Stimulated activated CD4-positive, alpha-beta T cell treated with anti-CD3 and anti-CD28 coated beads, Interleukin-2, amount 100 ng/mL, for 48 hours (primary cell): ENCODE data around the gene POLN.
A peak's percentile ranks its signal among the peaks of the same experiment; 100 is the strongest.
"Not testable (repeated sequence)": the region's sequence is repeated elsewhere in the genome, so short reads cannot be mapped to it uniquely, and the experiment has no call there.

ENCODE experiments used
- DNase-seq, 2 donors: peaks; one replicate each; pipeline ENCODE4 v3.0.0-alpha.2; 2020

POLN gene

DNA sequence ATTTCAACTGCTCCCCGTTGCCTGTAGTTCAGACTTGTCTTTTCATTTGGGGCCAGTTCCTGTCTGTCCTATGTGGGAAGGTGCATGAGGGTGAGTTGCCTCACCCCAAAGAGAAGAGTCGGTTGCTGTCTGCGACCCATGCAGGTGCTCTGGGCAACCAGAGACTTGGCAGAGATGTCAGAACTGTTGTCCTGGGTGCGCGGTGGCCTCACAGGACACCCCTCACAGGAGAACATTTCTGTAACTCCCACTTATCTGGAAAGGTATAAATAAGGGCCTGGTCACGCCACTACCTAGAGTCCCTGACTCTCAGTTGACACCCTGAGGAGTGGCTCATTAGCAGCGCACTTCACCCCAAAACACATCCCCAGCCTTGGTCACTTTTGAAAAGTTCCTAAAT, 192.5 kb downstream of the POLN start:
- no peak for DNase-seq

DNA sequence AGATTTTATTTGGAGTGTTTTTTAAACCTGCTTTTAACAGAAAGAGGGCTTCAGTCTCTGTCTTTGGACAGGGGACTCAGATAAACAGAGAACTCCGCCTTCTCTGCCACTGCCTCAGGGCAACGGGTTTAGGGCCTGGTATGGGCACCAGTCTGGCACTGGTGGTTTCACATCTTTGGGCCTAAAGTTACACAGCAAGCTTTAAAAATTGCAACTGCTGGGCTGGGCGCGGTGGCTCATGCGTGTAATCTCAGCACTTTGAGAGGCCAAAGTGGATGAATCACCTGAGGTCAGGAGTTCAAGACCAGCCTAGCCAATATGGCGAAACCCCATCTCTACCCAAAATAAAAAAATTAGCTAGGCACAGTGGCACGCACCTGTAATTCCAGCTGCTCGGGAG, 193.1 kb downstream of the POLN start:
- no peak for DNase-seq

DNA sequence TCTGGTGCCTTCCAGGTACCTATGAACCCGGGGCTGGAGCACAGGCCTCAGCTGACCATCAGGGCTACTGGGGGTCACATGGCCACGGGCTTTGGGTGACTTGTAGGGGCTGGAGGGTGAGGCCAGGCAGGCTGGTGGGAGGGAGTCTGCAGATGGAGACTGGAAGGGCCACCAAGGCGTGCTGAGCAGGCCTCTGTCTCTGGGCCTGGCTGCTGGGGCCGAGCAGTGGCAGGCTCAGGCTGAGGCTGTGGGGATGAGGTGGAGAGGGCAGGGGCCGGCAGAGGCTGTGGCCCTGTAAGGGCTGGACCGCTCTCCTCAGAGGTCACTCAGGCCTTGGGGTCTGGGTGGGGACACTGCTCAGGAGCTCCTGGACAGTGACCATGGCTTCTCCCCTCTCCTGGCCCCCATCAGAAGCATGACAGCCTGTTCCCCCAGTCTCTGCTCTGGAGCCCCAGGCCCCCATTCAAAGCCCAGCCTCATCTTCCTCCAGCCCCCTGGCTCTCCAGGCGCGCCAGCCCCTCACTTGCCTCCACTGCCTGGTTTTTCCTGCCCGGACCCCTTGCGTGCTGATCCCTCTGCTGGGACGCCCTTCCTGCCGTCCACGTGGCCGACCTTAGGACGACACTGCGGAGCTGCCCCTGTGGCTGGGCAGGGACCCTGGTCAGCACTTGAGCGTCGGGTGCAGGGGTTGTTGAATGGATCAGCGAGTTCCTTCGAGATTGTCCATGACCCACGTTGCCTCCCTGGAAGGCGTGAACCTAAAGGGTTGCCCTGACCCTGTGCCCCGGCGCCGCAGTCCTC, 193.9 kb downstream of the POLN start:
- no peak for DNase-seq

DNA sequence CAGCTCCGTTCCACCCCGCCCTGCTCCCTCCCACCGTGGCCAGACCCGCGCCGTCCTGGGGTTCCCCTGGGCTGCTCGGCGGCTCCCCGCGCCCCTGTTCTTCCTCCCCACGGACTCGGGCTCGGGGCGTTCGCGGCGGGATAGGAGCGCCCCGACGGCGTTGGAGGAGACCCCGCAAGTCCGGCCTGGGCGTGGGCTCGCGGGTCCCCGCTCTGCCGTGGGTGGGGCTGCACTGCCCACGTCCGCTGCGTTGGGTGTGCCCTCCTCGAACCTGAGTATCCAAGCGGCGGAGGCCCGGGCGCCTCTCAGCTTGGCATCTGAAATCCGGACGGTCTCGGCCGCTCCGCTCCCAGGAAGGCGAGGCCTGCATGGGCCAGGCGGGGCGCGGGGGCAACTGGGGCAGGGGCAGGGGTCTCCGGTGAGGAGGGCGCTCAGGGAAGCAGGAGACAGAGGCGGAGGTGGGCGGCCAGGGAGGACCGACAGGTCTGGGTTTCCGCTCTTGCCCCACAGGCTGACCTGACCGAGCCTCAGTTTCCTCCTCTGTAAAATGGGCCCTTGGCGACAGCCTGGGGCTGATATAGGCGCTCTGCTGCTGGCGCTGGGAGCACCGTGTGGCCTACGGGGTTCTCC, 194.8 kb downstream of the POLN start:
- DNase-seq, result no peak

DNA sequence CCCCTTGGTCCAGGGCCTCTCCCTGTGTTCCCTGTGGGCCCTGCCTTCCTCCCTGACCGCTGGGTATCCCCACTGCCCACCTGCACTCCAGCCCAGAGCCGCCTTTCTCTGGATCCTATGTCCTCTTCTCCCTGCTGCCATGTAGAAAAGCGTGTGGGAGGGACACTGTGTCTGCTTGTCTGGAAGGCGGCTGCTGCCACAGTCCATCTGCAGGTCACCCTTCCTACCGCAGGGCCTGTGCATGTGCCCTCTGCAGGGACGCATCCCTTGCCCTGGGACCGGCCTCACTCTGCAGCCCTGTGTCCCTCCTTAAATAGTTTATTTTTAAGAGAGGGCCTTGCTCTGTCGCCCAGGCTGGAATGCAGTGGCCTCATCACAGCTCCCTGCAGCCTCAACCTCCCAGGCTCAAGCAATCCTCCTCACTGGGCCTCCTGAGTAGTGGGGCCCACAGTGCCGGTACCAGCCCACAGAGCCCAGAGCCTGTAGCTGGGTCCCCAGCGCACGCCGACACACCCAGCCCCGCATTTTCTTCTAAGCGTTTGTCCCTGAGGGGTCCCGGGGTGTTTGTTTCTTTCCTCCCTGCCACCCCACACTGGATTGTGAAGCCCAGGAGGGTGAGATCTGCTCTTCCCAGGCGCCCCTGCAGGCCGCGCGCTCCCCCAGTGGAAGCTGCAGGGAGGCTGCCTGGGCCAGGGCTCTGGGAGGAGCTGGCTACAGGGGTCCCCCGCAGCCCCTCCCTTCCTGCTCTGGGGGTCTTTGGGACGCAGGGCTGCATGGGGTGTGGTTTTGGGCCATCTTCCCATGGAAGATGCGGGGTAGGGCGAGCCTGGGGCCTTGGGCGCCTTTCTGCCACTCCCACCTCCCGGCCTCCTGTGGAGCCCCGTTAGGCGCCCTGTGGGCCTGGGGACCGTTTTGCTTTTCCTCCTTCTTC, 195.6 kb downstream of the POLN start:
- DNase-seq, result no peak

DNA sequence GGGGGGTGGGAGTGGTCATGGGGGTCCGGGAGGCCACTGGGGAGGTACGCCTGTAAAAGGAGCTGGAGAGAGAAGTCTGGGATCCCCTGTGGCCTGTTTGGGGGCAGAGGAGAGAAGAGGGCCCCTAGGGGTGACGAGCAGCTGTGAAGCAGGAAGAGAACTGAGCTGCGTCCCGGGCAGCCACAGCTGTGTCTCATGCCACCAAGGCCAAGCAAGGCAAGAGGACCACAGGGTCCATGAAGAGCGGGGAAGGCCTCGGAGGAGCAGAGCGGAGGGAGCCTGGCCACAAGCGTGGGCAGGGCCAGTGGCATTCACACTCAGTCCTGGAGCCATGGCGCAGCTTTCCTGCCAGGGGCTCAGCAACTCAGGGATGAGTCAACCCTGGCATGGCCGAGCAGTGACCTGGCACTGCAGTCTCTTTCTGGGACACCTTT, 196.4 kb downstream of the POLN start:
- DNase-seq, result no peak

DNA sequence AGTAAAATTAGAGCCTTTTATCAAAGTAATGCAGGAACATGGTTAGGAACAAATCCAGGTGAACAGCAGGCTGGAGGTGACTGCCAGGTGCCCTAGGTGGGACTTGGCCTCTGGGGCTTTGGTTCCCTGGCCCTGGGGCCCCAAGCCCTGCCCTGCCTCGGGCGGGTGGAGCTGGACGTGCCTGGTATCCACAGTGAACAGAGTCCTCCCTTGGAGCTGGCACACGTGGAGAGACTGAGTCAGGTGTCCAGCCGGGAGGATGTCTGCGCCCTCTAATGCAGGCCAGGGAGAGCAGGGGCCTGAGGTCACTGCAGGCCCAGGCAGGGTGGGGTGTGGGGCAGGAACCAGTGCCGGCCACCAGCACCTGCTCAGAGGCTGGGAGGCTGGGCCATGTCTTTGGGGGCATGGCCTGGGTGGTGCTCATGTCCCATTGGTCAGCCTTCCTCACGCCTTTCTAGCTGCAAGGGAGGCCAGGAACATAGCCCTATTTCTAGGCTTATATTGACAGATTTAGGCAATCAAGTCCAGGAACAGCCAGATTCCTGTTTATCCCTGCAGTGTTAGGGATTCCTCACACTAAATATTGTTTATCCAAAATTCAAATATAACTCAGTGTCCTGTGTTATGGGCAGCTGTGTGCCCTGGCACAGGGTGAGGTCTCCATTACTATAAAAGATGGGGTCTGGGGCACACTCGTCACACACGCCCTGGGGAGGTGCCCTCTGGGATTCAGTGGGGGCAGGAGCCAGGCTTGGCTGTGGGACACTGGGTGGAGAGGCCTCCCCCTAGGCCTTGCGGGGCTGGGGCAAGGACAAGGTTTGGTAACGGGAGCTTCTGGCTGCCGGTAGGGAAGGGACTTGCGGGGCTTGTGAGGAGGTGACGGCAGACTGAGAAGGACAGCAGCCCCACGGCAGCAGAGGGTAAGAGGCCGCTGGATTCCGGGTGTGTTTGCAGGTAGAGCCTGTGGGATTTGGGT, 197.1 kb downstream of the POLN start:
- no peak for DNase-seq

DNA sequence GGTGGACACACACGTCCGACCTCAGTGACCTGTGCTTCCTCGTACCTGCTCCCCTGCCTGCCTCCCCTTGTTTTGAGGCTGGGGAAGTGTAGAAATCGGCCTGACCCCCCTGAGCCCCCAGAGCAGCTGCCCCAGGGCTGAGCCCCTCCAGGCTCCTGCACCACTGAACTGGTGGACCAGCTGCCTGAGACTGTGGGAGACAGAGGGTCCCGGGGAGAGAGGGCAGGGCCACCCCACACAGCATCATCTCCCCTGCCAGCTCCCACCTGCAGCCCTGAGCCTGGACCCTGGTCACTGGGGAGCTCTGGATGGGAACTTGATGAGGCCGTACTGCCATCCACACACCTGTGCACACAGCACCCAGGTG, 197.8 kb downstream of the POLN start:
- DNase-seq, result no peak

DNA sequence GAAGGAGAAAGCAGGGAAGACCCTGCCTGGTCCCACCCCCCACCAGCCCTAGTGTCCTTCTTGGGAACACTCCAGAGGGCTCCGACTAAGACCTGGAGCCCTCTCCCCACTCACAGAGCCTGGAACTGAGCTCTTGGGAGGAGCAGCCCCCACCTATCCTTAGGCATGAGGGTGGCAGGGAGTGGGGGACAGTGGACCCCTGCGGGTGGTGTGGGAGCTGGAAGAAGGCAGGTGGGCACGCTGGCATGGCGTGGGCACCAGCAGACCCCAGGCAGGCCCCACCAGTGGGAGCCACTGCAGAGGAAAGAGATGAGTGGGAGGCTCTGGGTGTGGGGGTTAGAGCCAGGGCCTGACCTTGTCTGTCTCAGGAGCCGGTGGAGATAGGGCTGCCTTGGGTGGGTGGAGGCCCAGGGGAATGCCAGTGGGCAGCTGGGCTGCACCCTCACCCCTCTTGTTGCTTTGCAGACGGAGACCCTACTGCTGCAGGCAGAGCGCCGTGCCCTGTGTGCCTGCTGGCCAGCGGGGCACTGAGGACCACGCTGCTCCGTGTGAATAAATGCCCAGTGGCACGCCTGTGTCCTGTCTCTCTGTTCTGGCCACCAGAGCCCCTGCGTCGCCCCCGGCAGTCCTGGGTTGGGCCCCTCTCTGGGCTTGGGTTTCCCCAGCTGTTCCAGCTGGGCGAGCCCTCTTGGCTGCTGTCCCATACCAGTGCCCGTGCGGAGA, 198.4 kb downstream of the POLN start:
- no peak for DNase-seq

DNA sequence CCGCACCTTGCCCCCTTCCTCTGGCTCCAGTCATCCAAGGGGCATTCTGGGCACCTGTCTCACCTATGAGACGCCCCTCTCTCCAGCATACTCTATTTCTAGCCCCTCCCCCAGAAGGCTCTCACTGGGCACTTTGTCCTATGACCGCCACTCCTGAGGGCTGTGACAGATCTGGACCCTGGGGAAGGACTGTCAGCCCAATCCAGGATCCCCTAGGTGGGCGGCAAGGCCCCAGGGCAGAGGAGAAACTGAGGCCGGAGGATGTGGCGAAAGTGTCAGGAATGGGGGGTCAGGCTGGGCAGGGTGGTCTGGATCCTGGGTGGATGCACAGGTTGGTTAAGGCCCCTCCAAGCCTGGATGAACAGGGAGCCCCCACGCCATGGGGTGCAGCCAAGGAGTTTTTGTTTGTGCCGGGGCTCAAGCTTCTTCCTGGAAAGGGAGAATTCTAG, 198.9 kb downstream of the POLN start:
- DNase-seq, result no peak

DNA sequence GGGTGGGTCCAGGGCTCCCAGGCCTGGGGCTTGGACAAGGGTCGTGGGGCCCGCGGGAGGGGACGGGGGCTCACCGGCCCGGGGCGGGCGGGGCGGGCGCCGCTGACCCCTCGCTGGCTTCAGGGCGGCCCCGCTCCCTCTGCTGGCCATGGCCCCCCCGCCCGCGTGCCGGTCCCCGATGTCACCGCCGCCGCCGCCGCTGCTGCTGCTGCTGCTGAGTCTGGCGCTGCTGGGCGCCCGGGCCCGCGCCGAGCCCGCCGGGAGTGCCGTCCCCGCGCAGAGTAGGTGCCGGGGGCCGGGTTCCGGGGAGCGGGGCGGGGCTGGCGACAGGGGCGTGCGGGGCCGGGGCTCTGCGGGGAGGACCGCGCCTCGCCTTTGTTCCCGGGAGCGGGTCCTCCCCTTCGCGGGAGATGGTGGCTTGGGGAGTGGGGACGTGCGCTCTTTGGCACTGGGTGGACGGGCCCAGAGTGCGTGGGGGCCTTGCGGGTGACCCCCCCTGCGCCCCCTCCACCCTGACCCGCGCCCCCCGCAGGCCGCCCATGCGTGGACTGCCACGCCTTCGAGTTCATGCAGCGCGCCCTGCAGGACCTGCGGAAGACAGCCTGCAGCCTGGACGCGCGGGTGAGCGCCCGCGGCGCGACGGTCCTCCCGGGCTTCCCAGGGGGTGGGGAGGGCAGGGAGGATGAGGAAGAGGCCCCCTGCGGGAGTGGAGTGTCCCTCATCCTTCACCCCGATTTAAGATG, 199.5 kb downstream of the POLN start:
- DNase-seq, result peak; percentile 25 to 28

DNA sequence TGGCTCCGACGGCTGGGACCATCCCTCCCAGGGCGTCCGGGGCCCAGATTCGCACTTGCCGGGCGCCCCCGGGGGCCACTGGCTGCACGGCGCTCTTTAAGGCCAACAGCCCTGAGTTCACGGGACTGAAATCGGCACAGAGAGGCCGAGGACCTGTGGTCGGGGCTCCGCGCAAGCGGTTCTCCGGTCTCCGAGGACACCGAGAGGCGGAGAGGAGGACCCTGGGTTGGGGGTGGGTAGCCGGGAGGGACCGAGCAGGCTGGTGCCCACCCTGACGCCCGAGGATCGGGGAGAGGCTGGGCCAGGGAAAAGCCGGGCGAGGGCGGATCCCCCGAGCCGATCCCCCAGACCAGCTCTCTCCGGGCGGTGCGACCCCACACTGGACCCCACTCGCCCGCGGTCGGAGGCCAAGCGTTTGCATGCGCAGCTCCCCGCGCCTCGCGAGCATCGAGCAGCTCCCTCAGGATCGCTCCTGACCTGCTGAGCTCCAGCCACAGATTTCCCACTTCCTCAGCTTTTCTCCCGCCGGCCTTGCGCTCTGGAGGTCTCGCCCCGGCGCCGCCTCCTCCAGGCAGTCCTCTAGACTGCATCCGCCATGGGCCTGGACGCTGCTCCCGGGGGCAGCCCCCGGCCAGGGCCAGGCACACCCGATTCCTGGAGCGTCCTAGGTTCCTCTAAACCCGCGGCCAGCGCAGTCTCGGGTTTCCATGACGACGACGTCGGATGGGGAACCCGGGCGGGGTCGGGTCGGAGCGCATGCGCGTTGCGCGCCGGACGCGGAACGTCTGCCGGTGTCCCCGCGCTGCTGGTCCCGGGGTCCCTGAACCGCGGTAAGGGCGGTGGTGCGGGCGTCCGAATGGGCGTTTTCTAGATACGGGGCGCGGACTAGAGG, 200.4 kb downstream of the POLN start:
- peak; percentile 83 to 90 for DNase-seq

DNA sequence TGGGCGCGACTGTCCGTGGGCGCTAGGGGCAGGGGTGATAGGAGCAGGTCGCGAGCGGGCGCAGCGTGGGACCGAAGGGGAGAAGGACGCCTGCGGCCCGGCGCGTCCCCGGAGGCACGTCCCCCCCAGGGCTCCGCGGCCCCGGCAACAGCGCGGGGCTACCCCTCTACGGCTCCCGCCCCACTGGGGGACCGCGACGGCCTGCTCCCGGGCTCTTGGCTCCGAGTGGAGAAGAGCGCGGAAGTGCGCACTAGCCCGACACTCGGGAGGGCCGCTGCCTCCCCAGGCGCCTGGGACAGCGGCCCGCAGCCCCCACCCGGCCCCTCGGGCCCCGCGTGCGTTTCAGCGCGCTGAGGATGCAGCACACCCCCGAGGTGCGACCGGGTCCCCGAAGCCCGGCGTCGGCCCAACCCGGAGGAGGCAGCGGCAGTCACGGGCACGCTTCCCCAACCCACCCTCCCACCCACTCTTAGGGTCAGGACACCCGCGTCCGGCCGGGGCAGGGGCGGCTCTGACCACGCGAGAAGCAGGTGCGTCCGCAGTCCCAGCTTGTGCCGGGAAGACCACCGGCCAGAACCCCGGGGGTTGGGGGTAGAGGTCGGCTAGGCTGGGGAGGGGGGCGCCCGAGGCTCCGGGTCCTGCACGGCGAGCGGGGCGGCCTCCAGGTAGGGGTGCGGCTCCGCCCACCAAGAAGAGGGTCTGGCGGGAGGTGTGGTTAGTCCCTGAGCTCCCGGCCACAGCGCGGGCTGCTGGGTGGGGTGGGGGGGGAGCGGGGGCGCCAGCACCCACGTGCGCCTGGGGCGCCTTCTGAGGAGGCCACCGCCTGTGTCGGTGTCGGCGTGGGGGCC, 201.3 kb downstream of the POLN start:
- no peak for DNase-seq

DNA sequence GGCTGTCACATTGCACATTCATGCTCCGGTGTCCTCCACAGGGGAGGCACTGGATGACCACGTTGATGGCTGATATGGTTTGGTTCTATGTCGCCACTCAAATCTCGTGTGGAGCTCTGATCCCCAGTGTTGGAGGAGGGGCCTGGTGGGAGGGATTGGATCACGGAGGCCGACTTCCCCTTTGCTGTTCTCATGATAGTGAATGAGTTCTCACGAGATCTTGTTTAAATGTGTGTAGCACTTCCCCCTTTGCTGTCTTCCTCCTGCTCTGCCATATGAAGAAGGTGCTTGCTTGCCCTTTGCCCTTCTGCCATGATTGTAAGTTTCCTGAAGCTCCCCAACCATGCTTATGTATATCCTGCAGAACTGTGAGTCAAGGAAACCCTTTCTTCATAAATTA, 205.1 kb downstream of the POLN start:
- no peak for DNase-seq

DNA sequence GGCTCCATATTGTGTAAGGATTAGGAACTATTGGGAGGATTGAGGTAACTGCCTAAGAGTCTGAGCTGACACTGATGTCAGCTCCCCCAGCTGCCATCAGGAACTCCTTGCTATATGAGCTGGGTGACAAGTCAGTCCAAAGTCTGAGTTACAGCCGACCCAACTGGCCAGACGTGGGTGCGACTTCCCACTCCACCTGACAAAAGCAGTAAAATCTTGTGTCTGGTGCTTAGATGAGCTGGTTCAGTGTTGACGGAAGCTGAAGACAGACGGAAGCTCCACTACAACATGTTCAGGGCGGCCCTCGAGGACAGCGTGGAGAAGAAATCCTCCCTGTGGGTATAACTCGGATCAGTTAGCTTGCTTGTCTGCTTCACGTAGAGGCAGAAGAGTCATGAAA, 205.6 kb downstream of the POLN start:
- DNase-seq, result no peak

DNA sequence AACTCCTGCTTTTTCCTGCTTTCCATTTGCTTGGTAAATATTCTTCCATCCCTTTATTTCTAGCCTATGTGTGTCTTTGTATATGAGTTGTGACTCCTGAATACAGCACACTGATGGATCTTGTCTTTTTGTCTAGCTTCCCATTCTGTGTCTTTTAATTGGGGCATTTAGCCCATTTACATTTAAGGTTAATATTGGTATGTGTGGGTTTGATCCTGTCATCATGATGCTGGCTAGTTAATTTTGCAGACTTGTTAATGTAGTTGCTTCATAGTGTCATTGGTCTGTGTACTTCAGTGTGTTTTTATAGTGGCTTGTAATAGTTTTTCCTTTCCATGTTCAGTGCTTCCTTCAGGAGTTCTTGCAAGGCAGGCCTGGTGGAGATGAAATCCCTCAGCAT, 210.8 kb downstream of the POLN start:
- DNase-seq, result not testable (repeated sequence)

DNA sequence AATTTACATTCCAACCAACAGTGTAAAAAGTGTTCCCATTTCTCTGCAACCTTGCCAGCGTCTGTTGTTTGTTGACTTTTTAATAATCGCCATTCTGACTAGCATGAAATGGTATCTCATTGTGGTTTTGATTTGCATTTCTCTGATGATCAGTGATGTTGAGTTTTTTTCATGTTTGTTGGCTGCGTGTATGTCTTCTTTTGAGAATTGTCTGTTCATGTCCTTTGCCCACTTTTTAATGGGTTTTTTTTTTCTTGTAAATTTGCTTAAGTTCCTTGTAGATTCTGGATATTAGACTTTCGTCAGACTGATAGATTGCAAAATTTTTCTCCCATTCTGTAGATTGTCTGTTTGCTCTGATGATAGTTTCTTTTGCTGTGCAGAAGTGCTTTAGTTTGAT, 214.8 kb downstream of the POLN start:
- DNase-seq, result not testable (repeated sequence)

DNA sequence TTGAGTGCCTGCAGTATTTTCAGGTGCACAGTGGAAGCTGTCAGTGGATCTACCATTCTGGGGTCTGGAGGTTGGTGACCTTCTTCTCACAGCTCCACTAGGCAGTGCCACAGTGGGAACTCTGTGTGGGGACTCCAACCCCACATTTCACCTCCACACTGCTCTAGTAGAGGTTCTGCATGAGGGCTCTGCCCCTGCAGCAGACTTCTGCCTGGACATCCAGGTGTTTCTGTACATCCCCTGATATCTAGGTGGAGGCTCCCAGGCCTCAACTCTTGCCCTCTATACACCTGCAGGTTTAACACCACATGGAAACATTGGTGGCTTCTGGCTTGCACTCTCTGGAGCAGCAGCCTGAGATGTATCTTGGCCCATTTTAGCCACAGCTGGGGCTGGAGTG, 216.1 kb downstream of the POLN start:
- no peak for DNase-seq

DNA sequence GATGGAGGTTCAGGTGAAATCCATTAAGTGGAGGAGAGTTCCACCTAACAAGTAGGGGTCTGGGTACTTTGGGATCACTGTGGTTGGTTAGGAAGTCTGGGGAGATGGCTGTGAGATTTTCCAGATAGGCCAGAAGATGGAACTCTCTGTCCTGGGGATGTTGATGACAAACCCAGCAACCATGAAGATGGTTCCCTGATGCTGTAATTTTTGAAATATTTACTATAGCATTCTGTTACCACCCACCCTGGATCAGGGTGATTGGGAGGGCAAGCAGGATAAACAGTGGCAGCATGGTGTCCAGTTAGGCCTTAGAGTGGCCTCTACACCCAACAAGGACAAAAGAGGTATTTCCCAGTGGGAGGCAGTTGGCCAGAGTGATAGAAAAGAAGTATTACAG, 217.2 kb downstream of the POLN start:
- DNase-seq, result no peak
